ENCODE data around the gene DZIP3.
"Not testable (repeated sequence)": the region's sequence is repeated elsewhere in the genome, so short reads cannot be mapped to it uniquely, and the experiment has no call there.

The DZIP3 gene

GRCh38 chr3:108642526-108642925 lies 53.0 kb downstream of the DZIP3 start:
- no peak overlapping the region for H3K4me3 ChIP-seq (ENCODE audit: low read length)
- TF ChIP-seq CTCF (conservative IDR thresholded peaks at IDR 0.05; ENCODE audit: low read depth, low read length) = no peak

GRCh38 chr3:108645364-108645763 lies 55.8 kb downstream of the DZIP3 start:
- H3K4me3 ChIP-seq (ENCODE audit: low read length) = no peak overlapping the region
- DNase-seq (ENCODE audit: low read depth) = no peak
- TF ChIP-seq CTCF (conservative IDR thresholded peaks at IDR 0.05; ENCODE audit: low read depth, low read length) = no peak

More at GRCh38 chr3:108642526-108642925, 53.0 kb downstream of the DZIP3 start:
- DNase-seq (ENCODE audit: low read depth) = no peak

- DNase-seq (ENCODE audit: low read depth); H3K4me3 ChIP-seq (ENCODE audit: low read length): not testable (repeated sequence)
Measured at GRCh38 chr3:108655664-108656063, 66.1 kb downstream of the DZIP3 start.

- H3K4me3 ChIP-seq (ENCODE audit: low read length) = no peak overlapping the region
- DNase-seq (ENCODE audit: low read depth) = no peak
- no peak for TF ChIP-seq CTCF (conservative IDR thresholded peaks at IDR 0.05; ENCODE audit: low read depth, low read length)
Measured at GRCh38 chr3:108661699-108662098, 72.2 kb downstream of the DZIP3 start.

- DNase-seq (ENCODE audit: low read depth) = peak; percentile 33
- no peak overlapping the region for H3K4me3 ChIP-seq (ENCODE audit: low read length)
- TF ChIP-seq CTCF (conservative IDR thresholded peaks at IDR 0.05; ENCODE audit: low read depth, low read length) = peak; percentile 59
Measured at GRCh38 chr3:108662142-108662738, 72.7 kb downstream of the DZIP3 start.

GRCh38 chr3:108664266-108664665 lies 74.7 kb downstream of the DZIP3 start:
- DNase-seq (ENCODE audit: low read depth) = no peak
- no peak overlapping the region for H3K4me3 ChIP-seq (ENCODE audit: low read length)
- TF ChIP-seq CTCF (conservative IDR thresholded peaks at IDR 0.05; ENCODE audit: low read depth, low read length) = no peak

GRCh38 chr3:108667312-108667711 lies 77.8 kb downstream of the DZIP3 start:
- no peak overlapping the region for H3K4me3 ChIP-seq (ENCODE audit: low read length)
- no peak for TF ChIP-seq CTCF (conservative IDR thresholded peaks at IDR 0.05; ENCODE audit: low read depth, low read length)
- DNase-seq (ENCODE audit: low read depth) = no peak

All from retinal pigment epithelial cell (primary cell).